Fibroblast of lung (primary cell): ENCODE results near the gene ATP23. TPM values are rescaled to one million over a fixed set of nuclear protein-coding genes. Genes with fewer than 3 reads are reported as not detected.

Source experiments
- DNase-seq, 2 donors: peaks; one replicate each; pipeline versions ENCODE4 v3.0.0 to v3.0.0-alpha.2; 2010; ENCODE audit warnings: low read depth in 2 of 2
- H2AFZ ChIP-seq: 2 replicates; pipeline ENCODE4 v1.5.1; 2012; ENCODE audit warnings: low read length, control low read depth, inconsistent platforms
- H3K27ac ChIP-seq: 2 replicates; pipeline ENCODE4 v1.5.1; 2011; ENCODE audit warnings: low read length, control low read depth; ENCODE audit not compliant: insufficient read depth
- H3K27me3 ChIP-seq: 2 replicates; pipeline ENCODE4 v1.5.1; 2011; ENCODE audit warnings: mild to moderate bottlenecking, low read length; ENCODE audit not compliant: control insufficient read depth, insufficient read depth
- H3K36me3 ChIP-seq: 2 replicates; pipeline ENCODE4 v1.5.1; 2011; ENCODE audit warnings: low read length; ENCODE audit not compliant: control insufficient read depth, insufficient read depth
- H3K4me1 ChIP-seq: 2 replicates; pipeline ENCODE4 v1.5.1; 2011; ENCODE audit warnings: low read length; ENCODE audit not compliant: control insufficient read depth, insufficient read depth; ENCODE audit errors: extremely low read depth
- H3K4me2 ChIP-seq: 2 replicates; pipeline ENCODE4 v1.5.1; 2011; ENCODE audit warnings: low read length, control low read depth; ENCODE audit not compliant: insufficient read depth; ENCODE audit errors: extremely low read depth
- H3K4me3 ChIP-seq, 4 experiments: fragments of 200-600 bp in 1 of 4; sonication (generic) in 1 of 4; replicated peaks in 1 of 4; 2 replicates each; pipeline ENCODE4 v1.5.1; 2011 to 2016; ENCODE audit warnings: low read length in 4 of 4, low read depth in 3 of 4, mild to moderate bottlenecking in 3 of 4, control low read depth in 2 of 4, inconsistent platforms in 1 of 4, mixed read lengths in 1 of 4; ENCODE audit not compliant: insufficient read depth in 1 of 4; ENCODE audit errors: control extremely low read depth in 1 of 4
- H3K79me2 ChIP-seq: 2 replicates; pipeline ENCODE4 v1.5.1; 2012; ENCODE audit warnings: mild to moderate bottlenecking, low read length, inconsistent platforms; ENCODE audit not compliant: control insufficient read depth, insufficient read depth
- H3K9ac ChIP-seq: 2 replicates; pipeline ENCODE4 v1.5.1; 2011; ENCODE audit warnings: mild to moderate bottlenecking, low read length, control low read depth; ENCODE audit not compliant: insufficient read depth
- H3K9me3 ChIP-seq: 2 replicates; pipeline ENCODE4 v1.5.1; 2012; ENCODE audit warnings: low read depth, low read length; ENCODE audit not compliant: control insufficient read depth, insufficient read depth
- H4K20me1 ChIP-seq: 2 replicates; pipeline ENCODE4 v1.5.1; 2011; ENCODE audit warnings: low read length; ENCODE audit not compliant: control insufficient read depth, insufficient read depth; ENCODE audit errors: extremely low read depth
- CTCF ChIP-seq, 2 donors: IDR thresholded peaks in 1 of 2; conservative IDR thresholded peaks in 1 of 2; 1 replicate in 1 of 2; 2 replicates in 1 of 2; pipeline ENCODE4 v1.5.1; 2011 to 2012; ENCODE audit warnings: low read length in 2 of 2, control low read depth in 1 of 2, inconsistent platforms in 1 of 2, low read depth in 1 of 2, mild to moderate bottlenecking in 1 of 2
- EZH2 ChIP-seq: IDR thresholded peaks from 2 replicates; pipeline ENCODE4 v1.5.1; 2012; ENCODE audit warnings: low read length, control low read depth, mild to moderate bottlenecking; ENCODE audit errors: missing control alignments
- polyA plus RNA-seq, 2 donors: library from polyadenylated mRNA; depleted of rRNA in 1 of 2; stranded (reverse) in 1 of 2; unstranded in 1 of 2; fragments of >200 nt; gene quantifications; 2 replicates each; pipeline ENCODE4 v1.2.1, GENCODE V29; 2011 to 2012; ENCODE audit warnings: missing spikeins in 1 of 2
- total RNA-seq: library from RNA; depleted of rRNA; stranded (reverse); fragments of >200 nt; gene quantifications from 2 replicates; pipeline ENCODE4 v1.2.1, GENCODE V29; 2014

The ATP23 gene
- total and polyA plus RNA-seq, 2 donors (not counting 1 experiment from before 2014, with no cell fraction given), result 4.8 to 9.4 TPM

- Histone ChIP-seq H3K4me3 (no peak overlapping the region), H3K27me3 (no peaks in the 10 kb centered on the region)
Measured at GRCh38 chr12:57985685-57986084, 44.3 kb downstream of the ATP23 start.

DNA sequence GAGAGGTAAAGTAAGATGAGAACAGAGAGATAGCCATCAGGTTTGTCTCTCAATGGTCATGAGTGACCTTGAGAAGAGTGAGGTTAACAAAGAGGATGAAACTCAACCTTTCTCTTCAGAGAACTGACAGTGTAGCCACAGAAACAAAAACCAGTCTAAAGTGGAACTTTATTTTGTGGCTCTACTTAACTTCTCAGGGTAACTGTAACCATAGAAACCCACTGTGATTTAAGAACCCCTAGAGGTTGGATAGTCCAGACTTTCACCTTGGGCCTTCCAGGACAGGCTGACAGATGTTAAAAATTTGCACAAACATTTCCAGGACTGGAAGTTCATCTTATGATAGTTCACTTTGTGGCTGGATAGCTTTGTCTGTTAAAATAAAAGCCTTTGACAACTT, 48.5 kb downstream of the ATP23 start:
- Histone ChIP-seq H3K4me1 (no peaks in the 10 kb centered on the region), H3K4me2 (no peak overlapping the region), H3K36me3 (no peaks in the 10 kb centered on the region), H3K27ac (no peak overlapping the region), H3K27me3 (no peaks in the 10 kb centered on the region), H4K20me1 (no peaks in the 10 kb centered on the region), H3K79me2 (no peaks in the 10 kb centered on the region), H3K9ac (no peak overlapping the region), H3K4me3 (no peak overlapping the region), H2AFZ (no peak overlapping the region), H3K9me3 (no peaks in the 10 kb centered on the region)
- no peak for DNase-seq
- TF ChIP-seq EZH2 (no peak), CTCF (conservative IDR thresholded peaks at IDR 0.05 in 1 of 2, IDR thresholded peaks at IDR 0.05 in 1 of 2; ENCODE audit: low read depth in 1 of 2, low read length in 2 of 2) (no peak)

More at GRCh38 chr12:57985685-57986084, 44.3 kb downstream of the ATP23 start:
- Histone ChIP-seq H3K79me2 (no peaks in the 10 kb centered on the region), H3K36me3 (no peaks in the 10 kb centered on the region), H3K27ac (no peak overlapping the region), H4K20me1 (no peaks in the 10 kb centered on the region), H3K9ac (no peak overlapping the region), H3K4me2 (no peak overlapping the region), H3K9me3 (no peaks in the 10 kb centered on the region), H3K4me1 (no peaks in the 10 kb centered on the region), H2AFZ (no peak overlapping the region)
- TF ChIP-seq EZH2, result no peak
- no peak for DNase-seq

DNA sequence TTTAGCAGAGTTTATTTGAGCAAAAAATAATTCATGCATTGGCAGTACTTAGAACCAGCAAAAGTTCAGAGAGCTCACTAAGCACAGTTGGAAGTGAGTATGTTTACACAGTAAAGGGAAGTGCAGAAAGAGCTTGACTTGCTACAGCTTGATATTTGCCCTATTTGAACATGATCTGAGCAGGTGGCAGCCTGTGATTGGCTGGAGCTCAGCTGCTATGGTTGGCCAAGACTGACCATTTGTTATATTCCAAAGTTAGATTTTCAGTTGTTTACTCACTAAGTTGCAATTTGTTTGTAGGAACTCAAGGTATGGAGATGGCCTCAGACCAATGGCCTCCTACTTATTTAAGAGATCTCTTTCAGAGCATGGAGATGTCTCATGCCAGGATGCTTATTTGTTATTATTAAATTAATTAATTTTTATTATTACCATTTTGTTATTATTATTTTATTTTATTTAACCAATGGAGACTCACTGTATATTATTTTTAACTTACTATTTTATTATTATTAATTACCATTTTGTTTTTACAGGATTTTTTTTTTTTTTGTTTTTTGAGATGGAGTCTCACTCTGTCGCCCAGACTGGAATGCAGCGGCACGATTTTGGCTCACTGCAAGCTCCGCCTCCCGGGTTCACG, 49.0 kb downstream of the ATP23 start:
- TF ChIP-seq EZH2 (no peak), CTCF (conservative IDR thresholded peaks at IDR 0.05 in 1 of 2, IDR thresholded peaks at IDR 0.05 in 1 of 2; ENCODE audit: low read depth in 1 of 2, low read length in 2 of 2) (no peak)
- Histone ChIP-seq H3K4me2 (no peak overlapping the region), H3K4me3 (no peak overlapping the region), H3K79me2 (no peaks in the 10 kb centered on the region), H3K27ac (no peak overlapping the region), H3K9me3 (no peaks in the 10 kb centered on the region), H4K20me1 (no peaks in the 10 kb centered on the region), H3K27me3 (no peaks in the 10 kb centered on the region), H3K9ac (no peak overlapping the region), H3K36me3 (no peaks in the 10 kb centered on the region), H3K4me1 (no peaks in the 10 kb centered on the region), H2AFZ (no peak overlapping the region)
- DNase-seq, result no peak
